Keratinocyte (primary cell): ENCODE data around the gene SMTNL1. TPM values are rescaled to one million over a fixed set of nuclear protein-coding genes. Genes with fewer than 3 reads are reported as not detected.

ENCODE experiments used
- DNase-seq: peaks from one replicate; pipeline ENCODE4 v3.0.0-alpha.2; 2011; ENCODE audit warnings: low read depth, missing footprints, low spot score
- FAIRE-seq: peaks from 2 replicates; lab custom pipeline; 2011; peaks lifted over from hg19 to GRCh38; lab: Jason Lieb, UNC
- H2AFZ ChIP-seq: 2 replicates; pipeline ENCODE4 v1.6.0; 2012; ENCODE audit warnings: low read length, control low read depth, inconsistent platforms; ENCODE audit not compliant: control insufficient read depth
- H3K27ac ChIP-seq: 2 replicates; pipeline ENCODE4 v1.5.1; 2011; ENCODE audit warnings: low read length; ENCODE audit not compliant: control insufficient read depth, insufficient read depth
- H3K27me3 ChIP-seq: 3 replicates; pipeline ENCODE4 v1.6.0; 2011; ENCODE audit warnings: low read length; ENCODE audit not compliant: control insufficient read depth, insufficient read depth; ENCODE audit errors: extremely low read depth
- H3K36me3 ChIP-seq, 2 experiments: 2 replicates in 1 of 2; 3 replicates in 1 of 2; pipeline ENCODE4 v1.5.1; 2011; ENCODE audit warnings: low read length in 2 of 2, mild to moderate bottlenecking in 1 of 2; ENCODE audit not compliant: control insufficient read depth in 2 of 2, insufficient read depth in 2 of 2; ENCODE audit errors: extremely low read depth in 1 of 2
- H3K4me1 ChIP-seq: 3 replicates; pipeline ENCODE4 v1.5.1; 2011; ENCODE audit warnings: low read length; ENCODE audit not compliant: control insufficient read depth, insufficient read depth; ENCODE audit errors: extremely low read depth
- H3K4me2 ChIP-seq: 3 replicates; pipeline ENCODE4 v1.6.0; 2011; ENCODE audit warnings: low read depth, low read length; ENCODE audit not compliant: control insufficient read depth, insufficient read depth; ENCODE audit errors: extremely low read depth
- H3K4me3 ChIP-seq, 3 experiments: fragments of 200-600 bp in 1 of 3; sonication (generic) in 1 of 3; 2 replicates in 2 of 3; 3 replicates in 1 of 3; pipeline ENCODE4 v1.5.1; 2011 to 2016; ENCODE audit warnings: low read length in 3 of 3, mild to moderate bottlenecking in 3 of 3, control low read depth in 2 of 3, inconsistent platforms in 1 of 3, low read depth in 1 of 3, mixed read lengths in 1 of 3, mixed run types in 1 of 3, moderate library complexity in 1 of 3; ENCODE audit not compliant: control insufficient read depth in 2 of 3, insufficient read depth in 2 of 3; ENCODE audit errors: extremely low read depth in 1 of 3
- H3K79me2 ChIP-seq: 2 replicates; pipeline ENCODE4 v1.6.0; 2012; ENCODE audit warnings: low read length; ENCODE audit not compliant: control insufficient read depth, insufficient read depth
- H3K9ac ChIP-seq: 3 replicates; pipeline ENCODE4 v1.6.0; 2011; ENCODE audit warnings: low read length; ENCODE audit not compliant: control insufficient read depth, insufficient read depth; ENCODE audit errors: extremely low read depth
- H3K9me1 ChIP-seq: 3 replicates; pipeline ENCODE4 v1.6.0; 2011; ENCODE audit warnings: low read length; ENCODE audit not compliant: control insufficient read depth, insufficient read depth; ENCODE audit errors: extremely low read depth
- H3K9me3 ChIP-seq: 2 replicates; pipeline ENCODE4 v1.5.1; 2012; ENCODE audit warnings: low read depth, low read length; ENCODE audit not compliant: control insufficient read depth
- H4K20me1 ChIP-seq: 3 replicates; pipeline ENCODE4 v1.6.0; 2011; ENCODE audit warnings: low read length; ENCODE audit not compliant: control insufficient read depth, insufficient read depth; ENCODE audit errors: extremely low read depth
- CTCF ChIP-seq, 3 experiments: IDR thresholded peaks in 1 of 3; conservative IDR thresholded peaks in 1 of 3; optimal IDR thresholded peaks in 1 of 3; 2 replicates in 2 of 3; 3 replicates in 1 of 3; pipeline versions ENCODE3 to v1.5.1; 2011; ENCODE audit warnings: low read length in 3 of 3, mild to moderate bottlenecking in 3 of 3, moderate library complexity in 2 of 3, control low read depth in 1 of 3, inconsistent platforms in 1 of 3; ENCODE audit not compliant: insufficient read depth in 2 of 3; ENCODE audit errors: extremely low read depth in 1 of 3
- EZH2 ChIP-seq: IDR thresholded peaks from one replicate; pipeline ENCODE4 v1.6.1; 2012; ENCODE audit warnings: inconsistent platforms, mild to moderate bottlenecking, low read length, moderate library complexity
- dilution Hi-C: fragments of 300-500 bp; cut with MboI; formaldehyde crosslinking; loops from one replicate; pipeline ENCODE4 v1.7.0; 2020; ENCODE audit warnings: low sequenced_read_pairs; ENCODE audit not compliant: extremely low pct_ligation_motif_present
- polyA minus RNA-seq, 3 experiments: library from RNA; depleted of rRNA, polyadenylated mRNA; stranded (reverse); fragments of >200 nt; gene quantifications; 1 replicate in 1 of 3; 2 replicates in 1 of 3; 3 replicates in 1 of 3; pipeline ENCODE4 v1.2.3, GENCODE V29; 2011
- polyA plus RNA-seq, 5 experiments: library from polyadenylated mRNA; depleted of rRNA in 3 of 5; stranded (reverse) in 3 of 5; stranded (forward) in 1 of 5; unstranded in 1 of 5; fragments of >200 nt; gene quantifications; 1 replicate in 1 of 5; 2 replicates in 3 of 5; 3 replicates in 1 of 5; pipeline versions ENCODE4 v1.2.1 to v1.2.3, GENCODE V29; 2011 to 2012; ENCODE audit warnings: missing spikeins in 2 of 5, low read depth in 1 of 5, low replicate concordance in 1 of 5

The SMTNL1 gene
- not detected in 3 replicates for polyA plus RNA-seq
- not detected for polyA plus RNA-seq (2011; ENCODE audit: low read depth)
- not detected in 2 replicates for polyA plus RNA-seq (2011; cell fraction: cytosol; rRNA removed)
- polyA plus RNA-seq (2011; cell fraction: nucleus; rRNA removed): not detected in 2 replicates
- 0.16 TPM in 1 of 2 replicates, not detected in the other for polyA plus RNA-seq (2012; ENCODE audit: low replicate concordance)
- not detected in 3 replicates for polyA minus RNA-seq
- not detected for polyA minus RNA-seq (2011; cell fraction: cytosol; rRNA and poly(A)+ RNA removed)
- not detected in 2 replicates for polyA minus RNA-seq (2011; cell fraction: nucleus; rRNA and poly(A)+ RNA removed)

- H3K4me3 ChIP-seq: no peak within 1 kb of the TSS
- TF ChIP-seq EZH2 (no peak), CTCF (optimal IDR thresholded peaks at IDR 0.05 in 1 of 3, IDR thresholded peaks at IDR 0.05 in 1 of 3, conservative IDR thresholded peaks at IDR 0.05 in 1 of 3; ENCODE audit: extremely low read depth in 1 of 3, insufficient read depth in 2 of 3, low read length in 3 of 3) (no peak)
- H3K4me2 ChIP-seq: no peak within 1 kb of the TSS
- peaks cover 4% of the 10 kb centered on the region for H3K4me1 ChIP-seq
- H3K27me3 ChIP-seq: no peaks in the 10 kb centered on the region
- H3K36me3 ChIP-seq: no peaks in the 10 kb centered on the region
- no peaks in the 10 kb centered on the region for H4K20me1 ChIP-seq
- H3K27ac ChIP-seq: no peak within 1 kb of the TSS
- DNase-seq: no peak
- no peak for FAIRE-seq
- H3K79me2 ChIP-seq: no peaks in the 10 kb centered on the region
- H3K9me1 ChIP-seq: no peaks in the 10 kb centered on the region
- H3K9ac ChIP-seq: no peak within 1 kb of the TSS
- H2AFZ ChIP-seq: no peak within 1 kb of the TSS
- no peaks in the 10 kb centered on the region for H3K9me3 ChIP-seq
- dilution Hi-C loops: no loop called here
Measured at GRCh38 chr11:57536947-57537619, at the start of gene SMTNL1. Gene SMTNL1 (plus strand): TSS chr11:57537595. CDS start chr11:57542643, 5,048 bp downstream.

- Histone ChIP-seq H2AFZ (no peak overlapping the region), H3K4me2 (no peak overlapping the region), H3K9ac (no peak overlapping the region), H3K27me3 (no peaks in the 10 kb centered on the region), H3K79me2 (no peaks in the 10 kb centered on the region), H4K20me1 (no peaks in the 10 kb centered on the region), H3K9me1 (no peaks in the 10 kb centered on the region), H3K4me3 (no peak overlapping the region), H3K27ac (no peak overlapping the region), H3K36me3 (no peaks in the 10 kb centered on the region), H3K9me3 (no peaks in the 10 kb centered on the region), H3K4me1 (no peaks in the 10 kb centered on the region)
- dilution Hi-C loops: no loop called here
- TF ChIP-seq EZH2 (no peak), CTCF (optimal IDR thresholded peaks at IDR 0.05 in 1 of 3, IDR thresholded peaks at IDR 0.05 in 1 of 3, conservative IDR thresholded peaks at IDR 0.05 in 1 of 3; ENCODE audit: extremely low read depth in 1 of 3, insufficient read depth in 2 of 3, low read length in 3 of 3) (no peak)
- no peak for DNase-seq
- FAIRE-seq: no peak
Measured at GRCh38 chr11:57487920-57488659, 49.3 kb upstream of the SMTNL1 start.
